HL-60 (cell line): Measurements from ENCODE around the gene LONP2.
"Not testable (repeated sequence)": the region's sequence is repeated elsewhere in the genome, so short reads cannot be mapped to it uniquely, and the experiment has no call there.

ENCODE experiments used
- DNase-seq, 2 experiments: peaks; one replicate each; pipeline ENCODE4 v3.0.0-alpha.2; 2010 to 2020; ENCODE audit warnings: low read depth in 1 of 2, low spot score in 1 of 2
- H3K27ac ChIP-seq: fragments of 250-450 bp; sonication (Bioruptor Pico); replicated peaks from 2 replicates; pipeline ENCODE4 v1.5.1; 2020; ENCODE audit warnings: mild to moderate bottlenecking, moderate library complexity
- H3K27me3 ChIP-seq: fragments of 250-450 bp; sonication (Bioruptor Pico); 2 replicates; pipeline ENCODE4 v1.5.1; 2021; ENCODE audit warnings: mild to moderate bottlenecking, moderate library complexity; ENCODE audit not compliant: insufficient read depth, poor library complexity, severe bottlenecking
- H3K4me3 ChIP-seq: replicated peaks from 2 replicates; pipeline ENCODE4 v1.5.1; 2011; ENCODE audit warnings: mild to moderate bottlenecking, control low read depth, low read length; ENCODE audit not compliant: insufficient read depth
- CTCF ChIP-seq: IDR thresholded peaks from one replicate; pipeline ENCODE4 v1.5.1; 2011; ENCODE audit warnings: low read length, control low read depth, inconsistent platforms; ENCODE audit not compliant: insufficient read depth
- GABPA ChIP-seq: IDR thresholded peaks from 2 replicates; pipeline ENCODE4 v1.6.1; 2012; ENCODE audit warnings: low read depth
- POLR2AphosphoS5 ChIP-seq: IDR thresholded peaks from 2 replicates; pipeline ENCODE4 v1.6.1; 2012; ENCODE audit warnings: low read depth
- REST ChIP-seq: IDR thresholded peaks from 2 replicates; pipeline ENCODE4 v1.6.1; 2012; ENCODE audit warnings: low read depth; ENCODE audit not compliant: insufficient replicate concordance
- SPI1 ChIP-seq: IDR thresholded peaks from 2 replicates; pipeline ENCODE4 v1.6.1; 2012; ENCODE audit warnings: low read depth, mild to moderate bottlenecking, borderline replicate concordance

Gene LONP2

GRCh38 chr16:48372744-48373143, 128.6 kb downstream of the LONP2 start:
- no peak overlapping the region for H3K27ac ChIP-seq
- no peaks in the 10 kb centered on the region for H3K27me3 ChIP-seq
- DNase-seq = no peak
- TF ChIP-seq GABPA = no peak
- TF ChIP-seq SPI1 = no peak
- TF ChIP-seq REST = no peak
- no peak for TF ChIP-seq POLR2AphosphoS5
- TF ChIP-seq CTCF = no peak
- H3K4me3 ChIP-seq = no peak overlapping the region

- TF ChIP-seq SPI1 (peak; percentile 41; the same call in 1 of the 2 replicates), POLR2AphosphoS5 (no peak)
- H3K27ac ChIP-seq = no peak overlapping the region
- H3K27me3 ChIP-seq = no peaks in the 10 kb centered on the region
- H3K4me3 ChIP-seq = no peak overlapping the region
- peak in 1 of 2 experiments; percentile 16 for DNase-seq
Measured at GRCh38 chr16:48373258-48374029, 129.3 kb downstream of the LONP2 start.

- H3K27ac ChIP-seq = no peak overlapping the region
- no peak for DNase-seq
Measured at GRCh38 chr16:48374255-48374654, 130.2 kb downstream of the LONP2 start.

GRCh38 chr16:48377301-48377700, 133.2 kb downstream of the LONP2 start:
- H3K27me3 ChIP-seq, H3K27ac ChIP-seq, H3K4me3 ChIP-seq, DNase-seq: not testable (repeated sequence)

More at GRCh38 chr16:48374255-48374654, 130.2 kb downstream of the LONP2 start:
- H3K27me3 ChIP-seq = no peaks in the 10 kb centered on the region
- TF ChIP-seq POLR2AphosphoS5 (no peak), SPI1 (no peak), CTCF (no peak), REST (no peak), GABPA (no peak)
- H3K4me3 ChIP-seq = no peak overlapping the region

GRCh38 chr16:48378276-48378675, 134.2 kb downstream of the LONP2 start:
- peak overlapping the region; percentile 20 for H3K27ac ChIP-seq
- no peak for TF ChIP-seq REST
- no peak for TF ChIP-seq CTCF
- TF ChIP-seq POLR2AphosphoS5 = no peak
- no peak for TF ChIP-seq GABPA
- no peak for TF ChIP-seq SPI1
- no peaks in the 10 kb centered on the region for H3K27me3 ChIP-seq
- no peak for DNase-seq
- H3K4me3 ChIP-seq = no peak overlapping the region
